Vagina (tissue), 2 donors: ENCODE results near the gene REEP6. TPM values are rescaled to one million over a fixed set of nuclear protein-coding genes. Genes with fewer than 3 reads are reported as not detected.
A peak's percentile ranks its signal among the peaks of the same experiment; 100 is the strongest.

ENCODE experiments used
- DNase-seq, 2 donors: peaks; one replicate each; pipeline ENCODE4 v3.0.0-alpha.2; 2017; ENCODE audit errors: extremely low spot score in 2 of 2
- H3K27ac ChIP-seq: fragments of 200-600 bp; sonication (generic); one replicate; pipeline ENCODE4 v1.5.1; 2019
- H3K27me3 ChIP-seq: fragments of 200-600 bp; sonication (generic); one replicate; pipeline ENCODE4 v1.5.1; 2019
- H3K36me3 ChIP-seq, 2 donors: fragments of 200-600 bp; sonication (generic); one replicate each; pipeline ENCODE4 v1.5.1; 2017 to 2019
- H3K4me1 ChIP-seq: fragments of 200-600 bp; sonication (generic); one replicate; pipeline ENCODE4 v1.5.1; 2019
- H3K4me3 ChIP-seq, 2 donors: fragments of 200-600 bp; sonication (generic); 1 replicate in 1 of 2; 2 replicates in 1 of 2; pipeline ENCODE4 v1.5.1; 2016 to 2019
- H3K9me3 ChIP-seq: fragments of 200-600 bp; sonication (generic); one replicate; pipeline ENCODE4 v1.5.1; 2019
- POLR2A ChIP-seq, 2 donors: fragments of 450-650 bp; IDR thresholded peaks; one replicate each; pipeline ENCODE4 v1.6.1; 2017; ENCODE audit warnings: antibody characterized with exemption in 2 of 2, mild to moderate bottlenecking in 2 of 2, moderate library complexity in 2 of 2
- POLR2AphosphoS5 ChIP-seq, 2 donors: sonication (generic); formaldehyde crosslinking; IDR thresholded peaks; one replicate each; pipeline ENCODE4 v1.9.0; 2017; ENCODE audit warnings: antibody characterized with exemption in 2 of 2, mild to moderate bottlenecking in 2 of 2, low read depth in 1 of 2; ENCODE audit not compliant: insufficient read depth in 1 of 2
- intact Hi-C: fragments of 100-400 bp; cut with DNase I; formaldehyde crosslinking; loops from one replicate; pipeline ENCODE4 v1.15.1; 2023
- total RNA-seq: library from RNA; depleted of rRNA; stranded (reverse); fragments of >200 nt; gene quantifications from one replicate; pipeline ENCODE4 v1.2.3, GENCODE V29; 2016
- TF ChIP-seq, protein P1 (sequence below), 3 experiments: fragments of 450-650 bp in 2 of 3; fragments of 200-600 bp in 1 of 3; sonication (generic) in 1 of 3; IDR thresholded peaks; one replicate each; pipeline ENCODE4 v1.5.1; 2017 to 2019; ENCODE audit warnings: antibody characterized with exemption in 3 of 3, mild to moderate bottlenecking in 2 of 3, moderate library complexity in 2 of 3

REEP6 gene
- total RNA-seq, 1 donor from 2014 or later: 6.1 TPM

GRCh38 chr19:1507192-1507660, 16.2 kb downstream of the REEP6 start:
- no peak for TF ChIP-seq POLR2A (IDR thresholded peaks at IDR 0.05)
- TF ChIP-seq POLR2AphosphoS5 (IDR thresholded peaks at IDR 0.05; ENCODE audit: insufficient read depth in 1 of 2, low read depth in 1 of 2): no peak
- TF ChIP-seq, protein P1, sequence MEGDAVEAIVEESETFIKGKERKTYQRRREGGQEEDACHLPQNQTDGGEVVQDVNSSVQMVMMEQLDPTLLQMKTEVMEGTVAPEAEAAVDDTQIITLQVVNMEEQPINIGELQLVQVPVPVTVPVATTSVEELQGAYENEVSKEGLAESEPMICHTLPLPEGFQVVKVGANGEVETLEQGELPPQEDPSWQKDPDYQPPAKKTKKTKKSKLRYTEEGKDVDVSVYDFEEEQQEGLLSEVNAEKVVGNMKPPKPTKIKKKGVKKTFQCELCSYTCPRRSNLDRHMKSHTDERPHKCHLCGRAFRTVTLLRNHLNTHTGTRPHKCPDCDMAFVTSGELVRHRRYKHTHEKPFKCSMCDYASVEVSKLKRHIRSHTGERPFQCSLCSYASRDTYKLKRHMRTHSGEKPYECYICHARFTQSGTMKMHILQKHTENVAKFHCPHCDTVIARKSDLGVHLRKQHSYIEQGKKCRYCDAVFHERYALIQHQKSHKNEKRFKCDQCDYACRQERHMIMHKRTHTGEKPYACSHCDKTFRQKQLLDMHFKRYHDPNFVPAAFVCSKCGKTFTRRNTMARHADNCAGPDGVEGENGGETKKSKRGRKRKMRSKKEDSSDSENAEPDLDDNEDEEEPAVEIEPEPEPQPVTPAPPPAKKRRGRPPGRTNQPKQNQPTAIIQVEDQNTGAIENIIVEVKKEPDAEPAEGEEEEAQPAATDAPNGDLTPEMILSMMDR (IDR thresholded peaks at IDR 0.05): no peak
- peaks cover 57% of the 10 kb centered on the region for H3K4me1 ChIP-seq

GRCh38 chr19:1507763-1508506, 17.0 kb downstream of the REEP6 start:
- DNase-seq: peak in 1 of 2 donors; percentile 97
- Histone ChIP-seq H3K36me3 (no peaks in the 10 kb centered on the region), H3K4me3 (peak overlapping the region; percentile 37 to 48), H3K27me3 (no peaks in the 10 kb centered on the region), H3K4me1 (peaks cover 62% of the 10 kb centered on the region), H3K9me3 (no peaks in the 10 kb centered on the region), H3K27ac (peak overlapping the region; percentile 87)
- TF ChIP-seq POLR2A (IDR thresholded peaks at IDR 0.05) (no peak), POLR2AphosphoS5 (IDR thresholded peaks at IDR 0.05; ENCODE audit: insufficient read depth in 1 of 2, low read depth in 1 of 2) (peak; percentile 86 to 90)
- TF ChIP-seq, protein P1 (IDR thresholded peaks at IDR 0.05): no peak
- intact Hi-C loops: no loop called here

More at GRCh38 chr19:1507192-1507660, 16.2 kb downstream of the REEP6 start:
- peak overlapping the region; percentile 37 to 48 for H3K4me3 ChIP-seq
- intact Hi-C loops: no loop called here
- H3K36me3 ChIP-seq: no peaks in the 10 kb centered on the region
- H3K9me3 ChIP-seq: no peaks in the 10 kb centered on the region
- no peaks in the 10 kb centered on the region for H3K27me3 ChIP-seq
- peak overlapping the region; percentile 87 for H3K27ac ChIP-seq
- no peak for DNase-seq

DNA sequence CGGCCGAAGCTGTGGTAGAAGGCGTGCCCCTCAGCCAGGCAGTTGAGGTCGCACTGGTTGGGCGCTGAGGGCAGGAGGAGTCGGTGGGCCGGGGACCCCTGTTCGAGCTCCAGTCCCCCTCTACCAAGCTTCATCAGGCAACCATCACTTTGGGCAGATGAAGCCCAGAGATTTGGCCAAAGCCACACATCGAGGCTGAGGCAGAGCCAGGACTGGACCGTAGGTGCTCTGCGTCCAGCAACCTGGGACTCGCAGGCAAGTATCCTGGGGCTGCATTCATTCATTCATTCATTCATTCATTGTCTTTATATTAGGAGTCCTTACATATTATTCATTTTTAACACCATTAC, 17.5 kb downstream of the REEP6 start:
- Histone ChIP-seq H3K4me1 (peaks cover 60% of the 10 kb centered on the region), H3K36me3 (no peaks in the 10 kb centered on the region), H3K27me3 (no peaks in the 10 kb centered on the region), H3K9me3 (no peaks in the 10 kb centered on the region), H3K27ac (peak overlapping the region; percentile 87), H3K4me3 (peak overlapping the region; percentile 37 to 48)
- TF ChIP-seq POLR2A (IDR thresholded peaks at IDR 0.05): no peak
- TF ChIP-seq, protein P1 (IDR thresholded peaks at IDR 0.05): no peak
- TF ChIP-seq POLR2AphosphoS5 (IDR thresholded peaks at IDR 0.05; ENCODE audit: insufficient read depth in 1 of 2, low read depth in 1 of 2): no peak
- no peak for DNase-seq
- intact Hi-C loops: no loop called here

GRCh38 chr19:1509602-1510441, 18.8 kb downstream of the REEP6 start:
- intact Hi-C loops: no loop called here
- peak overlapping the region; percentile 87 for H3K27ac ChIP-seq
- H3K36me3 ChIP-seq: no peaks in the 10 kb centered on the region
- H3K9me3 ChIP-seq: no peaks in the 10 kb centered on the region
- no peaks in the 10 kb centered on the region for H3K27me3 ChIP-seq
- H3K4me3 ChIP-seq: peak overlapping the region; percentile 28 to 59
- TF ChIP-seq, protein P1 (IDR thresholded peaks at IDR 0.05): no peak
- peaks cover 61% of the 10 kb centered on the region for H3K4me1 ChIP-seq
- DNase-seq: no peak
